ENCODE results near the gene DSC2. TPM values are rescaled to one million over a fixed set of nuclear protein-coding genes. Genes with fewer than 3 reads are reported as not detected.
"Not testable (repeated sequence)": the region's sequence is repeated elsewhere in the genome, so short reads cannot be mapped to it uniquely, and the experiment has no call there.

The DSC2 gene
- total and polyA plus RNA-seq, 8 donors = 0.58 to 47.0 (median 9.2) TPM

DNA sequence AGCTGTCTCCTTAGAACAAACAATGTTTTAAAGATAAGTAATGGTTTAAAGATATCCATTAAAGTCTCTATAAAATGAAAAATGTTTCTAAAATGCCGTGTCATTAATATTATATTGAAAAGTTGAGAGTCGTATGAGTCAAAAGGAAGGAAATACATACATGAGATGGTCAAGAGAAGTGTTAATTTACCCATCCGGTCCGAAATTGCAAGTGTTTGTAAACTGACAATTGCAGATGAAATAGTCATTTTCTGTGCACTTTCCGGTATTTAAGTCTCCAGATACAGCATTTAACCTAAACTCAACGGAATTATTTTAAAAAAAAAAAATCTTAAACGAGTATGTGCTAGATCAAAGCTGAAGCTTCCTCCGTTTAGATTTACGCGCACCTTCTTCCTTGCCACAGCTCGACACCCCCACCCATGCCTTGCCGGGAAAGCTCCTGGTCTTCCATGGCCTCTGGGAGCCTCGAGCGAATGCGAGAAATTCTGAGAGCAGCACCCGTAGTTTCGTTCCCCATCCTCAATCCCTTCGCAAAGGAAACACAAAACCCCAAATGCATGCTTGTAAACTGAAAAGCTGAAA is 61.4 kb downstream of the DSC2 start:
- H3K4me3 ChIP-seq = peak overlapping the region in 1 of 4 donors; percentile 37
- intact Hi-C loops (cut with DNase I; ENCODE audit: low total_unique reads) = no loop called here
- no peak overlapping the region for H3K27ac ChIP-seq
- peaks cover 0 to 12% (median 5%) of the 10 kb centered on the region in 4 donors for H3K9me3 ChIP-seq
- H3K4me1 ChIP-seq = peaks cover 6 to 25% (median 20%) of the 10 kb centered on the region in 4 donors
- H3K27me3 ChIP-seq = peaks cover 21 to 70% (median 50%) of the 10 kb centered on the region in 3 donors
- no peak for DNase-seq
- H3K36me3 ChIP-seq = no peaks in the 10 kb centered on the region
- WGBS, 5 donors = 6 to 16% (median 12%) methylated on average over 18 of the region's 18 CpGs
- TF ChIP-seq CTCF (IDR thresholded peaks at IDR 0.05) = no peak
- no peak for TF ChIP-seq EP300 (IDR thresholded peaks at IDR 0.05)
- no peak for TF ChIP-seq POLR2A (IDR thresholded peaks at IDR 0.05)
- no peak for TF ChIP-seq POLR2AphosphoS5 (IDR thresholded peaks at IDR 0.05)

- TF ChIP-seq POLR2AphosphoS5 (IDR thresholded peaks at IDR 0.05) (no peak), POLR2A (IDR thresholded peaks at IDR 0.05) (no peak), CTCF (IDR thresholded peaks at IDR 0.05) (no peak), EP300 (IDR thresholded peaks at IDR 0.05) (no peak)
- H3K27me3 ChIP-seq = peaks cover 21 to 59% (median 50%) of the 10 kb centered on the region in 3 donors
- no peaks in the 10 kb centered on the region for H3K36me3 ChIP-seq
- 55 to 67% (median 64%) methylated on average over 3 of the region's 3 CpGs for WGBS, 5 donors
- peaks cover 0 to 12% (median 5%) of the 10 kb centered on the region in 4 donors for H3K9me3 ChIP-seq
- intact Hi-C loops (cut with DNase I; ENCODE audit: low total_unique reads) = no loop called here
- H3K27ac ChIP-seq = no peak overlapping the region
- H3K4me3 ChIP-seq = no peak overlapping the region
- peaks cover 6 to 25% (median 20%) of the 10 kb centered on the region in 4 donors for H3K4me1 ChIP-seq
- no peak for DNase-seq
These were observed 62.8 kb downstream of the DSC2 start for GRCh38 chr18:31039426-31039825.

DNA sequence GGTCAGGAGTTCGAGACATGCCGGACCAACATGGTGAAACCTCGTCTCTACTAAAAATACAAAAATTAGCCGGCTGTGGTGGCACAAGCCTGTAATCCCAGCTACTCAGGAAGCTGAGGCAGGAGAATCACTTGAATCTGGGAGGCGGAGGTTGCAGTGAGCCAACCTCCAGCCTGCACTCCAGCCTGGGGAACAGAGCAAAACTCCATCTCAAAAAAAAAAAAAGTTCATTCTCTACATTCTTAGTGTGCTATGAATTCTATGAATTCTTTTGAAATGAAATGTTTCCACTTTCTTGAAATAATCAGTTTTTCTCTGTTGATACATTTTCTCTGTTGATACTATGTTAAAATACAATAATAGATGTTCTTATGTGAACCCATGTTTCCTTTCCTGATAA is 64.5 kb downstream of the DSC2 start:
- peaks cover 18 to 42% (median 32%) of the 10 kb centered on the region in 3 donors for H3K27me3 ChIP-seq
- DNase-seq; H3K36me3 ChIP-seq; intact Hi-C loops (cut with DNase I; ENCODE audit: low total_unique reads); H3K4me3 ChIP-seq; H3K27ac ChIP-seq: not testable (repeated sequence)
- peaks cover 0 to 10% (median under 1%) of the 10 kb centered on the region in 4 donors for H3K9me3 ChIP-seq
- 88 to 94% (median 92%) methylated on average over 5 of the region's 5 CpGs for WGBS, 5 donors
- H3K4me1 ChIP-seq = peaks cover 6 to 21% (median 17%) of the 10 kb centered on the region in 4 donors

DNA sequence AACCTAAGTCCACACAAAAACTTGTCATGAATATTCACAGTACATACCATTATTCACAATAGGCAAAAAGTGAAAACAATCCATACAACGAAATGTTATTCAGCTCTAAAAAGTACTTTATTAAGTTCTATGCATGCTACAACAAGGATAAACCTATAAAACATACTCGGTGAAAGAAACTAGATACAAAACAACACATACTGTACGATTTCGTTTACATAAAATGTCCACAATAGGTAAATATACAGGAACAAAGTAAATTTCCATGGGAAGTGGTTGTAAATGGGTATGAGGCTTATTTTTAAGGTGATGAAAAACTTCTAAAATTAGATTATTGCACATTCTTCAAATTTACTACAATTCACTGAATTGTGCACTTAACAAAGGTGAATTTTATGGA is 67.7 kb downstream of the DSC2 start:
- 65 to 73% (median 70%) methylated on average over 4 of the region's 4 CpGs for WGBS, 5 donors
- TF ChIP-seq EP300 (IDR thresholded peaks at IDR 0.05) = no peak
- intact Hi-C loops (cut with DNase I; ENCODE audit: low total_unique reads) = no loop called here

GRCh38 chr18:31030574-31031278 is 71.5 kb downstream of the DSC2 start:
- H3K4me1 ChIP-seq = no peaks in the 10 kb centered on the region
- DNase-seq = no peak
- 61 to 72% (median 65%) methylated on average over 4 of the region's 4 CpGs for WGBS, 5 donors
- no peak for TF ChIP-seq EP300 (IDR thresholded peaks at IDR 0.05)
- TF ChIP-seq CTCF (IDR thresholded peaks at IDR 0.05) = no peak
- no peak for TF ChIP-seq POLR2A (IDR thresholded peaks at IDR 0.05)
- no peak for TF ChIP-seq POLR2AphosphoS5 (IDR thresholded peaks at IDR 0.05)
- no peak overlapping the region for H3K4me3 ChIP-seq
- intact Hi-C loops (cut with DNase I; ENCODE audit: low total_unique reads) = no loop called here
- no peak overlapping the region for H3K27ac ChIP-seq
- no peaks in the 10 kb centered on the region for H3K27me3 ChIP-seq
- no peaks in the 10 kb centered on the region for H3K9me3 ChIP-seq
- no peaks in the 10 kb centered on the region for H3K36me3 ChIP-seq

More for the DNA sequence above, 67.7 kb downstream of the DSC2 start:
- no peak overlapping the region for H3K27ac ChIP-seq
- H3K4me3 ChIP-seq = no peak overlapping the region
- peaks cover 0 to 11% (median 5%) of the 10 kb centered on the region in 3 donors for H3K27me3 ChIP-seq
- H3K4me1 ChIP-seq = no peaks in the 10 kb centered on the region
- no peaks in the 10 kb centered on the region for H3K9me3 ChIP-seq
- no peak for DNase-seq
- no peaks in the 10 kb centered on the region for H3K36me3 ChIP-seq
